C4-2B (cell line): Measurements from ENCODE around the gene TRAPPC2B.

ENCODE experiments used
- CTCF ChIP-seq: fragments of 450-650 bp; conservative IDR thresholded peaks from 2 replicates; pipeline ENCODE4 v1.5.1; 2017; ENCODE audit warnings: mild to moderate bottlenecking
- ZFX ChIP-seq: fragments of 450-650 bp; IDR thresholded peaks from 2 replicates; pipeline ENCODE4 v1.6.1; 2017

- TF ChIP-seq CTCF (no peak), ZFX (no peak)
These were observed 10.8 kb downstream of the TRAPPC2B start for GRCh38 chr19:57374179-57374578.
